ENCODE data around the gene DLX6. TPM values are rescaled to one million over a fixed set of nuclear protein-coding genes. Genes with fewer than 3 reads are reported as not detected.
A peak's percentile ranks its signal among the peaks of the same experiment; 100 is the strongest.
"Not testable (repeated sequence)": the region's sequence is repeated elsewhere in the genome, so short reads cannot be mapped to it uniquely, and the experiment has no call there.

The DLX6 gene
- total and polyA plus RNA-seq, 8 donors, result 0.16 TPM; not detected in 7

DNA sequence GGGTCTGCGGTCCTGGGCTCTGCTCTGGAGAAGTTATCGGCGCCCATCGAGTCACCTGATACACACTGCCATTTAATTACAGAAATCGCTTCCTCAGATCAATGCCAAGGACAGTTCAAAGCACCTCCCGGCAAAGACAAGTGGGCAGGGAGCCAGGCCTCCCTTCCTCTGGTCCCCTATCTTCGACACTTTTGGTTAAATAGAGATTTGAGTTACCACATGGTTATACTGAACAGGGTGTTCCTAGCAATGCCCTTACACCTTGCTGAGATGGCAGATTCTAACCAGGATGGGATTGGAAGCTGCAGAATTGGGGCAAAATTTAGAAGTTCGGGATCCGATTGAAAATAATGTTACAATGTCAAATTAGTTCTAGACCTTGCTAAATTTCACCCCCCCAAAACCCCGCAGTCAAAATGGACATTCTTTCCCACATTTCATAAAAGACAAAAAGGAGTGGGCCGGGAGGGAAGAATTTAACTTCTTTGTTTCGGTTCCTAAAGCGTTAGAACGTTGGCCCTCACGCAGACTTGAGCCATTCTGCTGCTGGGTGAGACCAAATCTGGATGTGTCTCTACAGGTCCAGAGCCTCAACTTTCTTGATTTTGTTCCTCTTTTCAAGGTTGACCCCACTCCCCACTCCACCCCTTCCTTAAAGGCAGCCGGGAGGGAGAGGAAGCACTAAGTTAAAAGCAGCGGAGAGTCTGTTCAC is 21.5 kb downstream of the DLX6 start:
- ATAC-seq, result peak; percentile 20 to 35 (median 28)
- H3K27ac ChIP-seq, result no peak overlapping the region
- DNase-seq, result no peak
- no peak for FAIRE-seq
- H3K4me3 ChIP-seq, result peak overlapping the region in 2 of 4 donors; percentile 9 to 44
- no peaks in the 10 kb centered on the region for H3K9me3 ChIP-seq
- H3K27me3 ChIP-seq, result peaks cover 0 to 44% (median 11%) of the 10 kb centered on the region in 4 donors
- no peaks in the 10 kb centered on the region for H3K36me3 ChIP-seq
- intact Hi-C loops (cut with DNase I), result loop anchor here in 2 of 3 donors (5.0 to 10.0 kb wide), 4 partner anchors 612 to 1112 kb away; no protein-coding TSS in a partner anchor
- TF ChIP-seq, protein P1, sequence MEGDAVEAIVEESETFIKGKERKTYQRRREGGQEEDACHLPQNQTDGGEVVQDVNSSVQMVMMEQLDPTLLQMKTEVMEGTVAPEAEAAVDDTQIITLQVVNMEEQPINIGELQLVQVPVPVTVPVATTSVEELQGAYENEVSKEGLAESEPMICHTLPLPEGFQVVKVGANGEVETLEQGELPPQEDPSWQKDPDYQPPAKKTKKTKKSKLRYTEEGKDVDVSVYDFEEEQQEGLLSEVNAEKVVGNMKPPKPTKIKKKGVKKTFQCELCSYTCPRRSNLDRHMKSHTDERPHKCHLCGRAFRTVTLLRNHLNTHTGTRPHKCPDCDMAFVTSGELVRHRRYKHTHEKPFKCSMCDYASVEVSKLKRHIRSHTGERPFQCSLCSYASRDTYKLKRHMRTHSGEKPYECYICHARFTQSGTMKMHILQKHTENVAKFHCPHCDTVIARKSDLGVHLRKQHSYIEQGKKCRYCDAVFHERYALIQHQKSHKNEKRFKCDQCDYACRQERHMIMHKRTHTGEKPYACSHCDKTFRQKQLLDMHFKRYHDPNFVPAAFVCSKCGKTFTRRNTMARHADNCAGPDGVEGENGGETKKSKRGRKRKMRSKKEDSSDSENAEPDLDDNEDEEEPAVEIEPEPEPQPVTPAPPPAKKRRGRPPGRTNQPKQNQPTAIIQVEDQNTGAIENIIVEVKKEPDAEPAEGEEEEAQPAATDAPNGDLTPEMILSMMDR (IDR thresholded peaks at IDR 0.05), result no peak
- peaks cover 0 to 11% (median 6%) of the 10 kb centered on the region in 3 donors for H3K4me1 ChIP-seq
- WGBS, 2 donors, result 15 to 21% methylated on average over 17 of the region's 17 CpGs

DNA sequence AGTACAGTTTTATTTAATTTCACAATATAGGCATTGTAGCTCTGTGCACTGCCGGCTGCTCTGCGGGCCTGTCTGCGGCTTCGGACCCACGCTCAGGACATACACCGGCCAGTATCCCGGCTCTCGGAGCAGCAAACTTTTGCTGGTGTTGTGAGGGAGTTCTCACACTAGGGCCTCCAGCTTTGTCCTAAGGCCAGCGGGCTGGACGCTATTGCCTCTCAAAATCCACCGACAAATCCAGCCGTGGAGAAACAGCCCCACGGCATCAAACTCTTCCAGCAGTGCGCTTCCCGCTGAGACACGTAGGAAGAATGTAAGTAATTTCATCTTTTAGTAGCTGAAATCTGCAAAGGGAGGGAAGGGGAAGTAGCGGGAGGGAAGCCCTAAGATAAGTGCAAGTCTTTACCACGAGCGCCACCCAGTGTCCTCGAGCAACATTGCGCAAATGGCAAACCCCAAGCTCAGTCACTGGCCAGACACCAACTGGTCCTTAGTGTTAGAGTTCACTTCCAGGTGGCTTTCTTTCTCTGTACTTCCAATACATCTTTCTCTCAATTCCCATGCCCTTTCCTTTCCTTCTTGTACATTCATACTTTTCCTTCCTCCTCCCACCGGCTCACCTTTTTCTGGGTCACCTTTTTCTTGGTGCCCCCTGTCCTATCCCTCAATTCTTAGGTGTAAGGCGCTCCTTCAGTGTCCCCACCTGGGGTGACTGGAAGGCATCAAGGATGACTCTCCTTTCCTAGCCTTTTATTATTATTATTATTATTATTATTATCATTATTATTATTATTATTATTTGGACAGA is 22.3 kb downstream of the DLX6 start:
- Histone ChIP-seq H3K36me3 (no peaks in the 10 kb centered on the region), H3K4me1 (peaks cover 0 to 11% (median 6%) of the 10 kb centered on the region in 3 donors), H3K27ac (no peak overlapping the region), H3K27me3 (peaks cover 0 to 38% (median 10%) of the 10 kb centered on the region in 4 donors), H3K4me3 (peak overlapping the region in 2 of 4 donors; percentile 9 to 44), H3K9me3 (no peaks in the 10 kb centered on the region)
- WGBS, 2 donors, result 5 to 6% methylated on average over 23 of the region's 23 CpGs
- TF ChIP-seq, protein P1 (IDR thresholded peaks at IDR 0.05), result peak; percentile 56 to 84 (median 72)
- FAIRE-seq (no peak), DNase-seq (peak; percentile 58 to 82 (median 76)), ATAC-seq (peak; percentile 85 to 96 (median 94))
- intact Hi-C loops (cut with DNase I), result loop anchor here in 2 of 3 donors (5.0 to 10.0 kb wide), 4 partner anchors 613 to 1113 kb away; no protein-coding TSS in a partner anchor

DNA sequence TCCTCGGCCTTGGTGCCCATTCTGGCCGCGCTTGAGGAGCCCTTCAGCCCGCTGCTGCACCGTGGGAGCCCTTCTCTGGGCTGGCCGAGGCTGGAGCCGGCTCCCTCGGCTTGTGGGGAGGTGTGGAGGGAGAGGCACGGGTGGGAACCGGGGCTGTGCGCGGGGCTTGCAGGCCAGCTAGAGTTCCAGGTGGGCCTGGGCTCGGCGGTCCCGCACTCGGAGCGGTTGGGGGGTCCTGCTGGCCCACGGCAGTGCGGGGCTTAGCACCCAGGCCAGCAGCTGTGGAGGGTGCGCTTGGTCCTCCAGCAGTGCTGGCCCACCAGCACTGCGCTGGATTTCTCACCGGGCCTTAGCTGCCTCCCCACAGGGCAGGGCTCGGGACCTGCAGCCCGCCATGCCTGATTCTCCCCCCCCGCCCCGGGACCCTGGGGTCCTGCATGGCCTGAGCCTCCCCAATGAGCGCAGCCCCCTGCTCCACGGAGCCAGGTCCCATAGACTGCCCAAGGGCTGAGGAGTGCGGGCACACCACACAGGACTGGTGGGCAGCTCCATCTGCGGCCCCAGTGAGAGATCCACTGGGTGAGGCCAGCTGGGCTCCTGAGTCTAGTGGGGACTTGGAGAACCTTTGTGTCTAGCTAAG is 29.0 kb downstream of the DLX6 start:
- H3K27ac ChIP-seq; intact Hi-C loops (cut with DNase I); H3K27me3 ChIP-seq; H3K4me1 ChIP-seq; ATAC-seq; FAIRE-seq; H3K4me3 ChIP-seq; H3K36me3 ChIP-seq; H3K9me3 ChIP-seq: not testable (repeated sequence)
- 82 to 88% methylated on average over 26 to 30 of the region's 30 CpGs for WGBS, 2 donors
- DNase-seq, result peak in 2 of 6 donors; percentile 15 to 64

DNA sequence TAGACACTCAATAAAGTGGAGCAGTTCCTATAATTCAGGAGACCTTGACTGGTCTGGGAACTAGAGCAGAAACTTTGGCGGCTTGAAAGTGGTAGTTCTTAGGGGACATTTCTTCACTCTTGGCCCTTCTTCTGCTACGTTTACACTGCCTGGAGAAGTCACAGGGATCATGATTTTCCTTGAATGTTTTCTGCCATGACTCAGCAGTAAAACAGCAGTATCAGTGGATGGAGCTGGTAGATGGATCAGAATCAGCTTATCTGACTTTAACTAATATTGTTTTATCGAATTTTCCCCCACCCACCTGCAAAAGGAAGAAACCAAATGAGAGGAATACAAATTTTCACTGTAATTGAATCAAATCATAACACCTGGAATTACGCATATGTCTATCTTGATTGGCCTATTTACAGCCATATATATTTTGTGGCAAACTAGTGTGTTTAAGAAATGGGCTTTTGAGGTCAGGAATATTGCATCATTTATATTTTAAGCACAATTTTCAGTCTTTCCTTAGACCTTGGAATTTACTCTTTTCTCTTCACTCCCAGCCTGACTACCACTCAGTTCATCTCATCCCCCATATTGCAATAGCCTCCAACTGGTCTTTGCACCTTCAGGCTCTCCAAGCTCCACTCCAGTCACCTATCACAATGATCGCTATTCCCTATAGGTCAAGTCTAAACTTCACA is 34.2 kb downstream of the DLX6 start:
- Histone ChIP-seq H3K27ac (no peak overlapping the region), H3K9me3 (no peaks in the 10 kb centered on the region), H3K36me3 (no peaks in the 10 kb centered on the region), H3K4me1 (no peaks in the 10 kb centered on the region), H3K27me3 (peaks cover 0 to 4% (median 0%) of the 10 kb centered on the region in 4 donors), H3K4me3 (no peak overlapping the region)
- intact Hi-C loops (cut with DNase I), result no loop called here
- ATAC-seq (no peak), DNase-seq (no peak), FAIRE-seq (no peak)
- TF ChIP-seq, protein P1 (IDR thresholded peaks at IDR 0.05), result no peak
- 62 to 64% methylated on average over 5 of the region's 5 CpGs for WGBS, 2 donors

All from pancreas (tissue), 10 donors.